Measurements from ENCODE around the gene DYNC1I1.
"Not testable (repeated sequence)": the region's sequence is repeated elsewhere in the genome, so short reads cannot be mapped to it uniquely, and the experiment has no call there.

DYNC1I1 gene

DNA sequence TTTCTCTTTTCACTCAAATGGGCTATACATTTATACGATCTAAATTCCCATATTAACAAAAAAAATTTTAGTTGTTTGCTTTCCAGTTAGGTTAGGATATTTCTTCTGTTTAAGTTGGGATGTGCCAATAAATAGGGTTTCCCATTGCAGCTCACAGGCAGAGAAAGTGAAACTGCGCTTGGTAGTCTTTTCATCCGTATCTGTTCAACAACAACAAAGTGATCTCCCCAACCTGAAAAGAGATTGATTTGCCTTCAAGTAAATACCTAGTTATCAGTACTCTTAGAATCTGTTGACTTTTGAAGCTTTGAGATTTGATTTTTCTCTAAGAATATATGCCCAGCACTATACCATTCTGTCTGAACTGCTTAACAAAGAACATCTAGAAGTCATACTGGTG is 143.4 kb downstream of the DYNC1I1 start:
- FAIRE-seq: no peak

DNA sequence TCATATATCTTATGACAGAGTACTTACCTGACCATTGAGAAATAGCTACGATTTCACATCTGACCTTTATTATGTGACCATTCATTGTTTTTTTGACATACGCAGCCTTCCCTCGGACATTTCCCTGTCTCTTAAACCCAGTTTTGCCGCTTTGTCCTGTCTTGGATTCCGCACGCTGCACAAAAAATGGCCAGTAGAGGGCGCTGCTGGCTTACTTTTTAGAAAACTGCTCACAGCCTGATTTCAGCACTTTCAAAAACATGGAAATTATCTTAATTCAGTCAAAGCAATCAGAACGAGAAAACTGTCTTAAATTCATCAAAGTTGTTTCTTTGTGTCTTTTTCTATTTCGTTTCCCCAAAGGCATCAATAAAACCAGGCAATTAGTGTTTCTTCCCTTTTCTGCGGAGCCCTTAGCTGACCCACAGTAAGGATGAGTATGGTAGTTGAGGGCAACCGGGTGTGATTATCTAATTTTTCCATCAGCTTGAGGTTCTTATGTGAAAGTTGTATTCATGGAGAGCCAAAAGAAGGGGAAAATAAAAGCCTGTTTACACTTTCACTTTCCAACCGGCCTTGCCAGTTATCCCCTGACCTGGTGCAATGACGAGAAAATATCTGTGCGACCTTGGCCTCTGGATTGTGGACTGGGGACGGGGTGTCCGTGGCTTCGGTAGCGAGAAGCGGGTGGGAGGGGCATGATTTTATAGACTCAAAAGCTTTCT is 144.4 kb downstream of the DYNC1I1 start:
- peak; percentile 89 for FAIRE-seq

DNA sequence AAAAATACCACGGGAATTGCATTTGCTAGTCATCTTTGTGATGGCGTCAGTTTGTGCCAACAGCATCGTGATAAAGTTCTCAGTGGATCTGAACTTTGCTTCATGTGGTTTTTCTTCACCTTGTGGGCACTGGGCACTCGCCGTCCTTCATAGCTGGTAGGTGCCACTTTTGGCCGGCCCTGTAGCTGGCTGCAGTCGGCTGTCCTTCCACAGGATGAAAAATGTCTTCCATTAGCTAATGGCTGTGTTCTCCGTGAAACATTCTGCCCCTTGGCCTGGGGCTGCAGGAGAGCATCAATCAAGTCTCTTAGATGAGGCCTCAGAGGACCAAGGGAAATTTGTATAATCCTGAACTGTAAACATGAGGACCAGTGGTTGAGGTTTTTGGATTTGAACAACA is 145.3 kb downstream of the DYNC1I1 start:
- FAIRE-seq: no peak

DNA sequence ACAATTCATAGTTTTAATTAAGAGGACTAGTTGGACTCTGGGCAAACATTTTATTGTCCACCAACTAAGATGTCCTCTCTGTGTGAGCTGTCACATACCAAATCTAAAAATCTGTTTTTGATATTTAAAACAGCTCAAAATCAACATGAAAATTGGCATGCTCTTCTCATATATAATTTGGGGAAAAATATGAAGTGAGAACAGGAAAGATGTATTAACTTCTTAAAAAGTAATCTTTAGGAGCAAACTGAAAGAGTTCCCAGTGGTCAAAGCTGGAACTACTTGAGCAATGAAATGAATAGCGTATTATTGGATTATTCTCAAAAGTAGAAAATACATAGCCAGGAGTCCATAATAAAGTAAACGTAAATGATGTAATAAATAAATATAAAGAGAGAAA is 147.2 kb downstream of the DYNC1I1 start:
- FAIRE-seq: no peak

DNA sequence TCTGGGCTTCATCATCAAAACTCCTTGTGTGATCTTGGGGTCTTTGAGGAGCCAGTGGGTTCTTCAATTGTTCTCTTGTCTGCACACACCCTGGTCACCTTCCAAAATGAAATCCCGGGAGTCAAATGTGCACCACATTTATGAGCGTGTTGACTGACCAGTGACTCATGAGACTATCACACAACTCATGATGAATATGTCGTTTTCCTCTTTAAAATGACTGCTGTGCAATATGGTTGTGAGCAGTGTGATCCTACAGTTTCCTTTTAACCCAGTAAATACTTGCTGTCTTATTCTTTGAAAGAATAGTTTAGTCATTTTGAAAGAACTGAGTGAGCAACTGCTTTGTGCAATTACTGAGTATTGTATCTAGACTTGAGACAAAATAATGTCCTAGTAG is 149.2 kb downstream of the DYNC1I1 start:
- no peak for FAIRE-seq

DNA sequence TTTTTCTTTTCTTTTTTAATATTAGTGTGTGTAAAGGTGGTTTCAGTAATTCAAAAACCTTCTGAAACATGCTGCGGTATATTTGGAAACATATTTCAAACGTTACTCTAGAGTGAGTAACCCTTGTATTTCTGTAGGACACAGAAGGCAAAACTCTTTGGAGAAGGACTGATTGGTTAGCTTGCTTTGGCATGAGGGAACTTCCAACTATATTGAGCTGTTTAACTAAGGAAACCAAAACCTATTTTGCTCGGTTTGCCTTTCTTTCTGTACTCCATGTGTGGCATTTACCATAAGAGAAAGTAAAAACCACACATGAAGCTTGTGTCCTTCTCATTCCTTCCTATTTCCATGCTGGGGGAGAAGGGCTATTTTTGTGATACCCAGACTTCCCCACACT is 149.8 kb downstream of the DYNC1I1 start:
- no peak for FAIRE-seq

DNA sequence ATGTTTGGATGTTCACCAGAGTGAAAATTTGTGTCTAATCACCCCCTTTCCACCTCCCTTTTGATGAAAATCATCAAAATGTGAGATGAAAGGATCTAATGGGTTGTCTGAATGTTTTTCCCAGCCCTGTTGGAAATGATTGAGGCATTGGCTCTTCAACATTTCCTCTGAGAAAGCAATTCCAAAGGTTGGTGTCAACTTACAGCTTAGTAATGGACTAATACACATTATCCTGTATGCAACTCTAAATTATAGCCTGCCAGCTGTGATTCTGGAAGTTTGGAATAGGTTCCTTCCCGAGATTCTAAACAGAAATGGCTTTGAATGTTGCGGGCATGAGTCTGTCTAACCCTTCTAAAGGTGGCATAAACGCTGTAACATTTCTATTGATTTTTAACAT is 152.9 kb downstream of the DYNC1I1 start:
- no peak for FAIRE-seq

DNA sequence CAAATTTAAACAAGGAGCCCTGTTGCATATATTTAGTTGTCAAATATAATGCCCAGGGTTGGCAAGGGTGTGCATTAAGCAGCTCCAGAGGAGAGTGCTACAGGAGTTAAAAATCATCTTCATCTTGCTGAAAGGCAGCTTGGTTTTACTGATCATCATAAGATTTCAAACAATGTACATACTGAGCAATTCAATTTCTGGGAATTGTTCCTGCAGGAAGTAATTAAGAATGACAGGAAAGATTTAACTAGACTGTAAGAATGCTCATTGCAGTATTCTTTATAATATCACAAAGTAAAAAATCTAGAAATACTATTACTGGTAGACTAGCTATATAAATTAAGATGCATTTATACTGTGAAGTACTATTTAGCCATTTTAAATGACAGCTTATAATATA is 153.6 kb downstream of the DYNC1I1 start:
- FAIRE-seq: no peak

DNA sequence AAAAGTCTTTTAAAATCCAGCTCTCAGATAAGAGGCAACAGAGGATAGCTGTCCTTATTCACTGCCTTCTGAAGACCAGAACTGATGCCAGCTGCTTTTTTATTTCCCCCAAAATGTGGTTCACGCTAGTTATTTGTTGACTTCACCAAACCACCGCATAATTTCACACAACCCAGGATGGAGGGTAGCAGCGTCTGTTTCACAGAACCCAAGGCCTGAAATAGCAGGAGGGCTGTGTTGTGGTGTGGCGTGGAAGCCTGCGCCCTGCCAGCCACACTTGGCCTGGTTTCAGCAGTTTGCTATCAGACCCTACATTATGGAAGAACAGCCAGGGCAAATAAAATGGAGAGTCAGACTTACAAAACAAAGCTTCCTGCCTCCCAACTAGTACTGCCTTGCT is 155.4 kb downstream of the DYNC1I1 start:
- FAIRE-seq: no peak

DNA sequence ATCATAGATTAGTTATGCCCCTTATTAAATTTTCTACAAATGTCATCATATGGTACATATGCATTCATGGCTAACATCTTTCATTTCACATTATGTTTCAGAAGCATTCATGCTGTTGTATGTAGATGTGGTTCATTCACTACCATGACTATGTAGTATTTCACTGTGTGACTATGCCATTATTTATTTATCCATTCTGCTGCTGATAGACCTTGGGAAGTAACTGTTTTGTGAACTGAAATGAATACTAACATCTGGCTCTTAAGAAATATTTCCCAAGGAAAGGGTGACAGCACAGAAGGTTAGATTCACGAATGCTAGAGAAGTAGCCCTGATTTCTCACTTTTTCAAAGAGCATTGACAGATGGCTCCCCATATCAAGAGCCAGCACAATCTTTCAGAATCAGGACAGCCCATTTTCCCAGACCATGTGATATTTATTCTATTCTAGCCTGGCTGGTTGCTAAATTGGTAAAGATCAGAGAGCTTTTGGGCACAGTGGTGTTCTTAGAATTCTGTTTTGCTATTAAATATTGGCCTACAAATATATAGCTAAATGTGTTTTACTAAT is 157.4 kb downstream of the DYNC1I1 start:
- no peak for FAIRE-seq

DNA sequence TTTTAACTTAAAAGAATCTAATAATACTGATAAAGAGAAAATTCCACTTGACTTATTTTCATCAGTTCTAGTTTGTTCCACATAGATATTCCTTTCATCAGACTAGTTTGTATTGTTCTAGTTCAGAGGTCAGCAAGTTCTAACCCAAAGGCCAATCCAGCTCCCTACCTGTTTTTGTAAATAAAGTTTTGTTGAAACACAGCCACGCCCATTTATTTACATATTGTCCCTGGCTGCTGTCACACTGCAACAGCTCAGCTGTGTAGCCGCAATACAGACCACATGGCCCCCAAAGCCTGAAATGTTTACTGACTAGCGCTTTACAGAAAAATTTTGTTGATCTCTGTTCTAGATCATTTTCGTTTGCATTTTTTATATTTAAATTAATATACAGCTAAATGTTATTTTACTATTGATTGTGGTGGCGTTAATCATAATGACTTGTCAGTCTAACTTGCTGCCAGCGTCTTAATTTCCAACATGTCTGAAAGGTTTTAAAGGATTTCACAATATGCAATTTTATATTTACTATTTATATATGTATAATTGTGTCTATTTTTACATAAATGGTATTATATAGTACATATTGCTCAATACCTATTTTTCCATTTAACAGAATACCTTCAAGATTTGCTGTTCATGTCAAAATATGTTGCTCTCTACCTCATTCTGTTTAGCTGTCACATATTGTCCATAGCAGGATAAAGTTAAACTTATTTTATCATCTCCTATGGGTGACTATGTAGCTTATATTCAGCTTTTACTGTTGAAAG is 159.3 kb downstream of the DYNC1I1 start:
- FAIRE-seq: no peak

DNA sequence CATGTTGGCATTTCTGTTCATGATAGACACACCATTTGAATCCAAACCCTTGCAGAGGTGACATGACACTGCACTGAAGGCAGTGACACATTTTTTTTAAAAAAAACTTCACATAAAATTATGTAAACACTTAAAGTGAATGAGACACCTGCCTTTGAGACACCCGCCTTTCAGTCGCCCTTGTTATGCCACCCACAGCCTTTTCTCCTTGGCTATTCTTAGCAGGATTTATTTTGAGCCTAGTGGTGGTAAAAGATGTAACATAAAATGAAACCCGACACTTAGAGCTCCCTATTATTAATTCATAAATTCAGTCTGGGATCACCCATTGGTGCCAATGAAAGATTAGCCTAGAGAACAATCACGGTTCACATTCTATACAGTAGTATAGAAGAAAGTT is 161.3 kb downstream of the DYNC1I1 start:
- FAIRE-seq: no peak

DNA sequence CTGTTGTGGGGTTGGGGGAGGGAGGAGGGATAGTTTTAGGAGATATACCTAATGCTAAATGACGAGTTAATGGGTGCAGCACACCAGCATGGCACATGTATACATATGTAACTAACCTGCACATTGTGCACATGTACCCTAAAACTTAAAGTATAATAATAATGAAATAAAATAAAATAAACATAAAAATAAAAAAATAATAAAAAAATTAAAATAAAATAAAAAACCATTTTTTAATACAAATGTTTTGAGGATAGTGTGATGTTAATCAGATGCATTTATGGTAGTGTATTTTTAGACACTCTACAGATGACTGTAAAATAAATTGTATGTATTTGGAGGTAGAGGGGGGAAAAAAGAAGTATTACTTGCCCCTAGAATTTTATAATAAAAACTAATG is 172.5 kb downstream of the DYNC1I1 start:
- not testable (repeated sequence) for FAIRE-seq

DNA sequence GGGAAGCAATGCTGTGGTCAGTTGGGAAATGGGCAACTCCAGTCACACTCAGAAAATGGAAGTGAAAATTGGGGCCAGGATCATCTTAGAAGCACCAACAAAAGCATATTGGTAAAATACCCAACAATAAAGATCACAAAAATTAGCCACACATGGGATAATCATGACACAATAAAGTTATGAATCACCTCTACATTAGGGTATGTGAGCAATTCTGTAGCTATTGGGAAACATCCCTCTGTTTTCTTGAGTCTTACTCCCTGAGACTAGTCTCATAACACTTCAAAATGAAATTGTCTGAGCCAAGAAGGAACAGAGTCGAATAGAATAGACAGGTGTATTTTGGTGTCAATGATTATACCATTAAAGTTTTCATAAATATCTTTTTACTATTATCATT is 178.3 kb downstream of the DYNC1I1 start:
- FAIRE-seq: no peak

DNA sequence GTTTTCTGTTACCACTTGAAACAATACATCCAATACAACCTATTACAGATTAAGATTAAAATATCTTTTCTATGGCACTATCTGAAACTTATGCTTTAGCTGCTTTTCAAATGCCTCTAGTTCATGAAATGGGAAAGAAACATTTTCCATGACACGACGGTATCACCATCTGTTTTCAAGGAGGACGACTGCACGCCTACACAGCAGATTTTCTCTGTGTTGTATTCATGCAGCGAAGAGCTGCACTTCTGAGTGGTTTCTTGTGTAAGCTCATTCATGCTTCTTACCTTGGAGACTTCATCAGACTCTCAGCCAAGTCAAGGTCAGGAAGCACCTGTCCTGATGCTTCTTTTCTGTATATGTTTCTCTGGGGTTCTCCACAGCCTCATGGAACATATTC is 179.2 kb downstream of the DYNC1I1 start:
- FAIRE-seq: no peak

DNA sequence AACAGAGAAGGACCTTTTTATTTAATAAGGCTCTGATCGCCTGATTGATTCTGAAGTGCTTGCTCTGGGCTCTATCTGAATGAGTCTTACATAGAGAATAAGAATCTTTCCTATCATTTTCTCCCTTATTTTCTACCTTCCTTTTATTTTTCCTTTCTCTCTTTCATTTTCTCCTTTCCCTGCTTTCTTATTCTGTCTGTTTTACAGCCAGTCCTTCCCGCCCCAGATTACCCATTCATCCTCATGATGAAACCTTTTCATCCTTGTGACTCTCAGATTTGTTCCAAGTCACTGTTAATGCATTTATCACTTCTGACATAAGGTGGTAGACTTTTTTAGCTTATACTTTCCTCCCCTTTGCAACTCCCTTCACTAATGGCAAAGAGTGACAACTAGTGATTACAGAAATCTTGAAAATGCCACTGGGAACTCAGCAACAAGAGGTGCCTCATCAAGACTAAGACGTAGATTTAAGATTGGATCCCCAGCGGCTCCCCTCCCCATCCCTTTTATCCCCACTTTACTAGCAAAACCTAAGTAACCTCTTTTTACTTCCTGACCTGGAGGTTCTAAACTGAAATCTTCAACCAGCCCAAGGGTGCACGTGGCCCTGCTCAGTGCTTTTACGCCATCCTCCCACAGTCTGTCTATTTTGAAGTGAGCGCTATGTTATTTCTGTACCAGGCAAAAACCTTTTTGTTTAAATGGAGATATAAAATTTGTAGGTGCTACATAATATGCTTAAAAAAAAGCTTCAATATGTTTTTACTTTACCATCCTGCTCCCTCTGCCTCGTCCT is 179.8 kb downstream of the DYNC1I1 start:
- no peak for FAIRE-seq

DNA sequence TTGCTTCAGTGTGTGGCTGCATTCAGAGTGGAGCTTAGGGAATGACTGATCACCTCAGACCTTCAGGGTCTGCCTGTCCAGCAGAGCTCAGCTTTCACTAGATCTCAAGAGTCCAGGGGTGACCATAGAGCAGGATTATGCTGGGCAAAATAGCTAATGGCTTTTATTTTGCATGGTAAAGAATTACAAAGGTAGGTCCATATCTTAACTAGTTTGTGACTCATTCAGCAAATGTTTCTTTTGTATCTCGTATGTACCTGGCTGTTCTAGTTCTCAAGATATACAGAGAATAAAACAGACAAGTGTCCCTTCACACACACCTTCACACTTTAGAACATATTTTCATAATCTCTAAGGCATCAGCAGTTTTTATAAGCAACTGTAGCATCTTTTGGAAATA is 180.5 kb downstream of the DYNC1I1 start:
- FAIRE-seq: no peak

DNA sequence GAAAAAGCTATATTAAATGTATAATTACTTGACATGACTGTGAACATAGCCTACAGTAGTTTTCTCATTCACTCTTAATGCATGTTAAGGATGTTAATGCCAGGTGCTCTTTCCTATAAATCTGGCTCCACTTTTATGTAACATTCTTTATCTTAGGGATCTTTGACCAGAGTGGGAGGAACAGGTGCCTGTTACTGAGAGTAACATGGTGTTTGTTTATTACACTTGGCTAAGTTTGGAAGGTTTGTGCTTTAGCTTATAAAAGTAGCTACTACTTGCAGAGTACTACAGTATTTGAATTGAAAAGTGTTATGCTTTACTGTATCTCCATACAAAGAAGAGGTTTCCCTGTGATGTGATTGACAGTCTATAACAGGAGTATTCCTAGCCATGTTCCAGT is 183.4 kb downstream of the DYNC1I1 start:
- FAIRE-seq: no peak

DNA sequence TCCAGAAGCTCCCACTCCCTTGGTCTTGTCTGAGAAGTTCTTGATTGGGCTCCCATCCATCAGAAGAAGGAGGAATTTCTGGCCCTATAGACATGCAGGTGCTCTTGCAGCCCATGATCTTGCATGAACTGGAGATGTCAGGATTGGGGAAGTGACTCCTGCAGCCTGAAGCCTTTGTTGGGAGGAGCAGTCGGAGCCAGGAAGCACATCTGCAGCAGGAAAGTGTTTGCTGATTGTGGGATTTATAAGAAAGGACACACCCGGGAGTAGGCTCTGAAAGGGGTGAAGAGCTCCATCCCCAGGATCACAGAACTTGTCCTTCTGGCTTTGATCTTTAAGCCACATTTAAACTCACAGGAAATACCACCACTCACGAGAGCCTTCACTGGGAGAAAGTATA is 185.2 kb downstream of the DYNC1I1 start:
- no peak for FAIRE-seq

DNA sequence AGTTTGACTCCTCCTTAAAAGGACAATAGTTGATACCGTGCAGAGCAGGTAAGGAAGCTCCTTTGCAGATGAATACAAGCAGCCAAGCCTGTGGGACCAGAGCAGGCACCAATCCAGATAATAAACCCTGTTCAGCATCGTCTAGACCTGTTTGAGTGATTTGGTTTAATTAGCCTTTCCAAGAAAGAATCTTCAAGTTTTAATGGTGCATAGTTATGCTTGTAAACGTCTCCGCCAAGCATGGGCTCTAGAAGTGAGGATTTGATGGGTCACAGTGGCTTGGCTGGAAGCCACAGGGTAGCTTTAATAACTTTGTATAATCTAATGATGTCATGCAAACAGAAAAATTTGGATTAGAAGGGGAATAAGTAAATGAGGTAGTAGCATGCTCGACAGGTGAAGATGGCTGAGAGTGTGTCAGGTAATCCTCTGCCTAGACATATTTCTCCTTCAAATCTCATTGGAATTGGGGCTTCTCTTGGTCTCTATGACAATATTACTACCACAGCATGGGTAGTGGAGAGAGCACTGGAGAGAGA is 188.4 kb downstream of the DYNC1I1 start:
- FAIRE-seq: no peak

DNA sequence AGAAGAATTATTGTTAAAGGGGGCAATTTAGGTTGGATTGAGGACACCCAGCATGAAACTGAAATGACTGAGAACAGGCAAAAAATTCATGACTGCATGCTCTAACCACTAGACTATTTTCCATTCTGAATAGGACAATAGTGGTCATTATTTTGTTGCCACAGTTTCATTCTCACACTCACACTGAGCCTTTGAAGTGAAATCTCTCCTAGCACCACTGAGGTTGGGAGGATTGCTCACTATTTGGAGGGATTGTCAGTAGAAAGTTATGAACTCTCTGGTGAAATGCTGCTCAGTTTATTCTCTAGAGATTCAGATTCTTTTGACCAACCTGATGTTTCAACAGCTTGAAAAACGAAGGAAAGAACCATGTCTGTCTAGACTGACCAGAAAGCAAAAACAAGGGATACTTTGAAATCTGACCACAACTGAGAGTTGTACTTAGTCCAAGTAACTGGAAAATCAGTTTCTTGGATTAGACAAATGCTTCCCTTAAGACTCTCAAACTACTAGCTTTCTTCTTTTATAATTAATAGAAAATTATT is 191.2 kb downstream of the DYNC1I1 start:
- no peak for FAIRE-seq

DNA sequence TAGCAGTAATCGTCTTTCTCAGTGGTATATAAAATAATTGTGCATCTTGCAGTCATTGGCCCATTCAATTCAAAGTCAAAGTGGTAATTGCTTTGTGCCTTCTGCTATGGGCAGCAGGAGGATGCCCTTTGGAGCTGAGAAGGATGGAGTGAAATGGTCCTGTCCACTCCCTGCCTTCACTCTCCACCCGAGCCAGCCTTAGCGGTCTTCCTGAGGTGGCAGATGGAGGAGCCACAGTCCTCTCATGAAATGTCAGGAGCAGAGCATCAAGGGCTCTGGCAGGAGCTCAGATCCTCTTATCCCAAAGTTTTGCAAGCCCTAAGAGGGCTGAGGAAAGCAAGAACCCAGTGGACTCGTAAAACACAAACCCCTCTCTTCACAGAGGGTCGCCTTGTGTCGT is 199.4 kb downstream of the DYNC1I1 start:
- FAIRE-seq: no peak

DNA sequence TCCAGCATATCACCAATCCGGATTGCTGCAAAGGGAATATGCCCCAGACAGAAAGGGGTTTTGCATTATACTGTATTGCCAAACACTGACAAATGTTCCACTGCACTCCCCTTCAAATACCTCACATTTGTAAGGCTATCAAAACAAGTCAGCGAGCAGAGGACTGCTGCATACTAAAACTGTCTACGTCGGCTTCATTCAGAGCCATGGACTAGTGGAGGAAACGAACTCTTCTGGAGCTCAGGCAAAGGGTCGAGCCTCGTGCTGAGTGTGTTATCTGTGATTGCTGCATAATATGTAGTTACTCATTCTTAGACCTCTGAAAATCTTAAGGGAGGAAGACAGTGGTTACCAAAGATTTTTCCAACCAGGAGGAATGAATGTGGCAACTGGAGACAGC is 200.2 kb downstream of the DYNC1I1 start:
- no peak for FAIRE-seq

Data from endometrium (tissue), 2 donors.